Sciatic nerve (tissue), 2 donors: Measurements from ENCODE around the gene TRIOBP. TPM values are rescaled to one million over a fixed set of nuclear protein-coding genes. Genes with fewer than 3 reads are reported as not detected.
"Not testable (repeated sequence)": the region's sequence is repeated elsewhere in the genome, so short reads cannot be mapped to it uniquely, and the experiment has no call there.

Source experiments
- ATAC-seq: fragments of 200-7000 bp; cut with Tn5 transposase; one replicate; pipeline ENCODE4 v1.9.1; 2020; ENCODE audit warnings: mild to moderate bottlenecking, moderate library complexity
- DNase-seq: peaks from one replicate; pipeline ENCODE4 v3.0.0-alpha.2; 2020; ENCODE audit warnings: low spot score
- intact Hi-C: fragments of 100-400 bp; cut with DNase I; formaldehyde crosslinking; loops from one replicate; pipeline ENCODE4 v1.14.2; 2022
- total RNA-seq: library from RNA; stranded (reverse); fragmentation: NEBNext Ultra II Directional; extraction: Animal tissue kit (Norgen Biotek cat#: 25700); gene quantifications from one replicate; pipeline ENCODE4 v1.2.1, GENCODE V29; 2021
- donor health status: DM: no; HTN: no; CAD: no.
- donor health status: DM: no; HTN: no; CAD: no.

TRIOBP gene, protein sequence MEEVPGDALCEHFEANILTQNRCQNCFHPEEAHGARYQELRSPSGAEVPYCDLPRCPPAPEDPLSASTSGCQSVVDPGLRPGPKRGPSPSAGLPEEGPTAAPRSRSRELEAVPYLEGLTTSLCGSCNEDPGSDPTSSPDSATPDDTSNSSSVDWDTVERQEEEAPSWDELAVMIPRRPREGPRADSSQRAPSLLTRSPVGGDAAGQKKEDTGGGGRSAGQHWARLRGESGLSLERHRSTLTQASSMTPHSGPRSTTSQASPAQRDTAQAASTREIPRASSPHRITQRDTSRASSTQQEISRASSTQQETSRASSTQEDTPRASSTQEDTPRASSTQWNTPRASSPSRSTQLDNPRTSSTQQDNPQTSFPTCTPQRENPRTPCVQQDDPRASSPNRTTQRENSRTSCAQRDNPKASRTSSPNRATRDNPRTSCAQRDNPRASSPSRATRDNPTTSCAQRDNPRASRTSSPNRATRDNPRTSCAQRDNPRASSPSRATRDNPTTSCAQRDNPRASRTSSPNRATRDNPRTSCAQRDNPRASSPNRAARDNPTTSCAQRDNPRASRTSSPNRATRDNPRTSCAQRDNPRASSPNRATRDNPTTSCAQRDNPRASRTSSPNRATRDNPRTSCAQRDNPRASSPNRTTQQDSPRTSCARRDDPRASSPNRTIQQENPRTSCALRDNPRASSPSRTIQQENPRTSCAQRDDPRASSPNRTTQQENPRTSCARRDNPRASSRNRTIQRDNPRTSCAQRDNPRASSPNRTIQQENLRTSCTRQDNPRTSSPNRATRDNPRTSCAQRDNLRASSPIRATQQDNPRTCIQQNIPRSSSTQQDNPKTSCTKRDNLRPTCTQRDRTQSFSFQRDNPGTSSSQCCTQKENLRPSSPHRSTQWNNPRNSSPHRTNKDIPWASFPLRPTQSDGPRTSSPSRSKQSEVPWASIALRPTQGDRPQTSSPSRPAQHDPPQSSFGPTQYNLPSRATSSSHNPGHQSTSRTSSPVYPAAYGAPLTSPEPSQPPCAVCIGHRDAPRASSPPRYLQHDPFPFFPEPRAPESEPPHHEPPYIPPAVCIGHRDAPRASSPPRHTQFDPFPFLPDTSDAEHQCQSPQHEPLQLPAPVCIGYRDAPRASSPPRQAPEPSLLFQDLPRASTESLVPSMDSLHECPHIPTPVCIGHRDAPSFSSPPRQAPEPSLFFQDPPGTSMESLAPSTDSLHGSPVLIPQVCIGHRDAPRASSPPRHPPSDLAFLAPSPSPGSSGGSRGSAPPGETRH (N-terminal part only)
- total RNA-seq = 84.0 TPM

DNA sequence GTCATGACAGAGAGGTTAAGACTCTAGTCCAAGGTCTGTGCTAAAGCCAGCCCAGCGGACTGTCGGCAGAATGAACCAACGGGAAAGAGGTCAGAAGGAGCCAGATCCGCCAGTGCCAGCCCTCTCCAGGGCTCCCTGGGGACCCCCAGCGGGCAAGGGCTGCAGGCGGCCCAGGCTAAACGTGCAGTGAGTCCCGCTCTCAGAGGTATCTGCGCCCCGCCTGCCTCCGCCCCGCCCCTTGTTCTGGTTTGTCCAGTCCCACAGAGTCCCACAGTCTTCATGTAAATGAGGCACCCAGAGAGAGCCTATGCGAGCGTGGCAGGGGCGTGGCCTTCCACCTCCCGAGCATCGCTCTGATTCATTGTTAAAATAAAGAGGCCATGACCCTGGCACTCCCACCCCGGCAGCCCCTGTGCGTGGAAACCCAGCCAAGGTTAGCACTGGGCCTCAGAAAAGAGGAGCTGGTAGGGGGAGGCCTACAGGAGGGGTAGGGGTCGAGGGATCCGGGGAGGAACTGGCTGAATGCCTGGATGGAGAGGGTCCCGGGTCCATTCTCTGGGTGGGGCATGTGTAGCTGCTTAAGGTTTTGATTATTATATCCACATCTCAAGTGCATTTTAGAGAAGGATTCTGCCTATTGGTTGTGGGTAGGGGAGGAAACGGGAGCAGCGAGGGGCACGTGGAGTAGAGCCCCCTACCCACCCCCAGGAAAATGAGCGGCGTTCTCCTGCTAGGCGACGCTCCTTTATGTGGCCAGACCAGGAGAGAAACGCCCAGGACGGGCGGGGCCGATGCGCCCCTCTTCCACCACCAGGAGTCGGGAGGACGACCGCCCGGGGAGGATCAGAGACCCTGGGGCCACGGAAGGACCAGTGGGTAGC lies at the start of gene TRIOBP:
TRIOBP (plus strand) TSS at position 392 of the 881 bp plus-strand sequence. CDS start 4,318 bp downstream, outside the sequence.
- DNase-seq (peak; percentile 93), ATAC-seq (peak; percentile 95)
- intact Hi-C loops = no loop called here

DNA sequence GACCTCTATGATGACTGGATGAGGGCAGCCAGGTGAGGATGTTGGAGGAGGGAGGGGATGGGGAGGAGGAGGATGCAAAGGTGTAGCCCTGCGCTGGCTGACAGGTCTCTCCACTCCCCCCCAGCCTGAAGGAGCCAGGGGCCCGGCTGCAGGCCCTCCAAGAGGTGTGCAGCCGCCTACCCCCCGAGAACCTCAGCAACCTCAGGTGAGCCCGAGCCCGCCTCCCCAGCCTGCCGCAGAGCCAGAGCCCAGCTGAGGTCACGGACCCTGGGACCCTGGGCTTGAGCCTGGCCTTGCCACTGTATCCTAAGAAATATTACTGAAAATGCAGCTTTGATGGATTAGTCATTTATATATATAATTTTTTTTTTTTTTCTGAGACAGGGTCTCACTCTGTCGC lies 49.5 kb upstream of the TRIOBP start:
- intact Hi-C loops = no loop called here
- ATAC-seq (no peak), DNase-seq (no peak)

DNA sequence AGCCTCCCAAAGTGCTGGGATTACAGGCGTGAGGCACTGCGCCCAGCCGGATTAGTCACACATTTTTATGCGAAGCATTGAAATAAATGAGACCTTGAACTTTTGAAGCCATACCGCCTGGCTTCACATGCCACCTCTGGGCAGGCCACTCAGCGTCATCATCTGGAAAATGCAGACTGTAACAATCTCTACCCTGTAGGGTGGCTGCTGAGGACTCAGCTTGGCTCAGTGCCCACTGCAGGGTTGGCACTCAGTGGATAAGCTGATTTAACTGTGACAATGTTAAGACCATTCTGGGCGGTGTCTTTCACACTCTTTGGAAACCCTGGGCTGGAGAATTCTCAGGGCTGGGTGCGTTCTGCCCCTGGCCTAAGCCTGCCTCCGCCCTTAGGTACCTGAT lies 48.9 kb upstream of the TRIOBP start:
- intact Hi-C loops = no loop called here
- no peak for ATAC-seq
- no peak for DNase-seq

DNA sequence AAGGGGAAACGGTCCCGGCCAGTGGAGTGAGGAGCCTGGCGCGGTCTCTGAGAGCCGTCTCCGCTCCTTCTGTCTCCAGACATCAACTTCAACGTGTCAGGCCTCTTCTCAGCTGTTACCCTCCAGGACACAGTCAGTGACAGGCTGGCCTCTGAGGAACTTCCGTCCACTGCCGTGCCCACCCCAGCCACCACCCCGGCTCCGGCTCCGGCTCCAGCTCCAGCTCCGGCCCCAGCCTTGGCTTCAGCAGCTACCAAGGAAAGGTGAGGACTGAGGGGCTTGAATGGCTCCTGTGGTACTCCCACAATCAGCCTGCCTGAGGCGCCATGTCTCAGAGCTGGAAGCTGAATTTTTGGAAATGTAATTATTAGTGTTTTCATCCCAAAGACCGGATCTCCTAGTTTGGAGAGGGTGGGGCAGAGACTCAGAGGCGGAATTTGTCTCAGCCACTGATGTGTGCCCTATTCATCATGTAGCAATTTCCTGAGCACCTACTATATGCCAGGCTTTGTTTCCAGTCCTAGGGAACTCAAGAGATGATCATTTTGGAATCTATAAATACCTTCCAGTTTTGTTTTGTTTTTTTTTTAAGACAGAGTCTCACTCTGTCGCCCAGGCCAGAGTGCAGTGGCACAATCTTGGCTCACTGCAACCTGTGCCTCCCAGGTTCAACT lies 46.2 kb upstream of the TRIOBP start:
- intact Hi-C loops = no loop called here
- ATAC-seq = no peak
- no peak for DNase-seq

DNA sequence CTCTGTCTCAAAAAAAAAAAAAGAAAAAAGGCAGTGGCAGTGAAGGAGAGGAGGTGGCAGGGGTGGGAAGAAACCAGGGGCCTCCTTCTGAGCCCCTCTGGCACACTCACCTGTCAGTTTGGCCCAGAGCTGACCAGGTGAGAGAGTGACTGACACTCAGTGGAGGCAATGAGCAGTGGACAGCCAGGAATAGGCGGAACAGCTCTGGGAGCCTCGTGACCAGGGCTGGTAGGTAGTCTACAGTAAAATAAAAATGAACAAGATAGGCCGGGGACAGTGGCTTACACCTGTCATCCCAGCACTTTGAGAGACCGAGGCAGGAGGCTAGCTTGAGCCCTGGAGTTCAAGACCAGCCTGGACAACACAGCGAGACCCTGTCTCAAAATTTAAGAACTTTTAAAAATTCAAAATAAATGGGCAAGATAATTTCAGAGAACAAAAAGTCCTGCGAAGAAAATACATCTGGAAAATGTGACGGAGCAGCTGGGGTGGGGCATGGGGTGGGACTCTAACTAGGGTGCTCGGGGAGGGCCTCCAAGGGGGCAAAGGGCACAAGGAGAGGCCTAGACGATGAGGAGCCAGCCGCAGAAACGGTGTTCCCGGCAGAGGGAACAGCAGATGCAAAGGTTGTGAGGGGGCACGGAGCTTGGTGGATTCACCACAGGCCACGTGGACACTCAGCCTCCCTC lies 42.1 kb upstream of the TRIOBP start:
- ATAC-seq = no peak
- intact Hi-C loops = no loop called here
- DNase-seq = no peak

DNA sequence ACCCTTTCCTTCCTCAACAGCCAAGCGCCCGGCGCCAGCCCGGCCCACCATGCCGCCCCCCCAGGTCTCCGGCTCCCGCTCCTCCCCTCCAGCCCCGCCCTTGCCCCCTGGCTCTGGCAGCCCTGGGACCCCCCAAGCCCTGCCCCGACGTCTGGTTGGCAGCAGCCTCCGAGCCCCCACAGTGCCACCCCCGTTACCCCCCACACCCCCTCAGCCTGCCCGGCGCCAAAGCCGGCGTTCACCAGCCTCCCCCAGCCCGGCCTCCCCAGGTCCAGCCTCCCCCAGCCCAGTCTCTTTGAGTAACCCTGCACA lies 41.6 kb upstream of the TRIOBP start:
- no peak for DNase-seq
- no peak for ATAC-seq
- intact Hi-C loops = no loop called here

DNA sequence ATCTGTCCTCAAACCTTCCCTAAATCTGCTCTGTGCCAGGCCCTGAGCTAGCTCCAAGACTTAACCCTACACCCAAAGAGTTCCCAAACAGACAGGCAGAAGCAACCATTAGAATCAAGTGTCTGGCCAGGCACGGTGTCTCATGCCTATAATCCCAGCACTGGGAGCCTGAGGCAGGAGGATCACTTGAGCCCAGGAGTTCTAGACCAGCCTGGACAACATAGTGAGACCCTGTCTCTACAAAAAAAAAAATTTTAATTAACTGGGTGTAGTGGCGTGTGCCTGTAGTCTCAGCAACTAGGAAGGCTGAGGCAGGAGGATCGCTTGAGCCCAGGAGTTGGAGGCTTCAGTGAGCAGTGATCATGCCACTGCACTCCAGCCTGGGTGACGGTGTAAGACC lies 40.3 kb upstream of the TRIOBP start:
- intact Hi-C loops, DNase-seq, ATAC-seq: not testable (repeated sequence)

GRCh38 chr22:37657590-37658132 lies 39.2 kb upstream of the TRIOBP start:
- DNase-seq (no peak), ATAC-seq (no peak)
- intact Hi-C loops = no loop called here

DNA sequence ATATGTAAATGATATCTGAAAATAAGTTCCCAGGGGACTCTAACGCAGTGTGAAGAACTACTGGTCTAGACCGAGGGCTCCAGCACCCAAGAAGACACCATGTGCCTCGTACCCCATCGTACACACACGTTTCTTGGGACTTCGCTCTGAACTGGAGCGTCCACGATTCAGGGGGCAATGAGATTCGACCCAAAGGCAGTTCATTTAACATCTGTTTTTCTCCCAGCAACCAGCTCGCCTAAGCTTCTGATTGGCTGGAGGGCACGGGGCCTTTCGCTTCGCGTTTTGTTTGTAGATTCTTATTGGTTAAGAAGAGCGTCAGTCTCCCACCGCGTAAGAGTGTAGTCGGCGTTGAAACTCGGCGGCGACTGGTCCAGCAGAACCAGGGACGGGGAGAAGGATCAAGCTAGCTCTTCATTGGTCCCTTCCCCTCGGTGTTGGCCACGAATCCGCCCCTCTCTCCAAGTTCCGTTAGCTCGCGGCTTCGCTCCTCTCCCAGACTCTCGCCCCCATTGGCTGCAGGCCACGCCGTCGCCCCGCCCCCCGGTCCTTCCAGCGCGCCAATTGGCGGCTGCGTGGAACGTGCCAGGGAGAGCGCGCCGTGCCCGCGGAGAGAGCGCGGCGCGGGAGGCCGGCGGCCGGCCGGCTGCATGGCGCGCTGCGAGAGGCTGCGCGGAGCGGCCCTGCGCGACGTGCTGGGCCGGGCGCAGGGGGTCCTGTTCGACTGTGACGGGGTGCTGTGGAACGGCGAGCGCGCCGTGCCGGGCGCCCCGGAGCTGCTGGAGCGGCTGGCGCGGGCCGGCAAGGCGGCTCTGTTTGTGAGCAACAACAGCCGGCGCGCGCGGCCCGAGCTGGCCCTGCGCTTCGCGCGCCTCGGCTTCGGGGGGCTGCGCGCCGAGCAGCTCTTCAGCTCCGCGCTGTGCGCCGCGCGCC lies 38.4 kb upstream of the TRIOBP start, which contains the start of gene PDXP:
PDXP (plus strand) TSS at position 591 of the 933 bp plus-strand sequence; CDS start at position 651, 60 bp downstream.
- intact Hi-C loops = no loop called here
- ATAC-seq (peak; percentile 97), DNase-seq (peak; percentile 100)

- intact Hi-C loops = no loop called here
- DNase-seq (no peak), ATAC-seq (no peak)
Measured at GRCh38 chr22:37659066-37659896, 37.6 kb upstream of the TRIOBP start.

- DNase-seq = no peak
- intact Hi-C loops = no loop called here
- no peak for ATAC-seq
Measured at GRCh38 chr22:37659897-37660708, 36.7 kb upstream of the TRIOBP start.

GRCh38 chr22:37660709-37661045 lies 36.2 kb upstream of the TRIOBP start:
- no peak for ATAC-seq
- no peak for DNase-seq
- intact Hi-C loops = no loop called here

DNA sequence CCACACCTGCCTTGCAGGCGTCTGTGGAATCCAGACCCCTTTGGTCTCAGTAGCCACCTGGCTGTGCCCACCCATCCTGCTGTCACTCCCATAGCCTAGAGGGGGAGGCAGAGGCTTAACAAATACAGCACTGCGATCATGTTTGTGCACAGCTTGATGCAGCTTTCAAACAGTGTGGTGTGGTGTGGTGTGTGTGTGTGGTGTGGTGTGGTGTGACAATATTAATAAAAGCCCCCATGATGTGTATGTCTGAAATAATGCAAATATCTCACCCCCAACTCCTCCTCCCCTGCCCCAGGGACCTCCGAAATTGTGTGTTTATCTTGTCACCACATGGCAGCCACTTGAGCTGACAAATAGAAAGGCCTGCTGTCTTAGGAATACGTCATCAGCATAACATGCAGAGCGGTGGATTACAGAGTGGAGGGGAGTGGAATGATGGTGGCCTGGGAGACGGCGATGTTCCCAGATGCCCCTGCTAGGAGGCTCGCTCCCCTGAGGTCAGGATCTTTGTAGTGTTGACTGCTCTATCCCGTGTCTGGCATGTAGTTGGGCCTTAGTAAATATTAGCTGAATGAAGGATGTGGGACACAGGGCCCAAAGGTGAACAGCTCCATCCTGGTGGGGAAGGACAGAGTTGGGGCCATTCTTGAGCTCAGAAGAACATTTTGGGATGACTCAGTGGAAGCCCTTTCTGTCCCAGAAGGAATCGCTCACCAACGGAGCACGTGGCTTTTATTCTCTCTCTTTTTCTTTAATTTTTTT lies 35.5 kb upstream of the TRIOBP start:
- intact Hi-C loops = no loop called here
- DNase-seq = no peak
- ATAC-seq = peak; percentile 35

GRCh38 chr22:37662039-37662438 lies 34.8 kb upstream of the TRIOBP start:
- no peak for ATAC-seq
- intact Hi-C loops = no loop called here
- DNase-seq = no peak
